ACHN (cell line): ENCODE data around the gene CDK2AP2.

Experiments used
- DNase-seq: peaks from one replicate; pipeline ENCODE4 v3.0.0-alpha.2; 2015
- in situ Hi-C: cut with HindIII; loops from 2 replicates; pipeline ENCODE4 v1.10.0; 2017; ENCODE audit warnings: low sequenced_read_pairs, low pct_ligation_motif_present, low pct_unique_long_range_greater_than_20kb

The CDK2AP2 gene

DNA sequence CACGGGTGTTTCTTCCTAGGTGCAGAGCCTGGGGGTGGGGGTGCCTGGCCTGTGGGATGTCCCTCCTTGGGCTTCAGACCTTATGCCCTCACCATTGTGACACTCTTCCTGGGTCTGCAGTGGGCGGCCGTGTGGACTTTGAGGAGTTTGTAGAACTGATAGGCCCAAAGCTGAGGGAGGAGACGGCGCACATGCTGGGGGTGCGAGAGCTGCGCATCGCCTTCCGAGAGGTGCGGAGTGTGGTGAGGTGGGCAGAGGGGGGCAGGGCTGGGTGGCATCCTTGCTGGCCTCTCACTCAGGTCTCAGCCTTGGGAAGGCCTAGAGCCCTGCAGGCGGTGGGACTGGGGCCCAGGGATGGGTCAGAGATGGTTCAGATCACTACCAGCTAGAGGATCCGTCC, 50.5 kb downstream of the CDK2AP2 start:
- in situ Hi-C loops: no loop called here
- no peak for DNase-seq
